Kidney epithelial cell (primary cell): Measurements from ENCODE around the gene LYPLA2. TPM values are rescaled to one million over a fixed set of nuclear protein-coding genes. Genes with fewer than 3 reads are reported as not detected.

Experiments
- DNase-seq: peaks from one replicate; pipeline ENCODE4 v3.0.0-alpha.2; 2010; ENCODE audit warnings: low read depth
- H3K27me3 ChIP-seq: 2 replicates; pipeline ENCODE4 v1.6.0; 2011; ENCODE audit warnings: low read length; ENCODE audit not compliant: control insufficient read depth, insufficient read depth
- H3K36me3 ChIP-seq: 2 replicates; pipeline ENCODE4 v1.5.1; 2011; ENCODE audit warnings: low read length; ENCODE audit not compliant: control insufficient read depth, insufficient read depth
- H3K4me3 ChIP-seq: 2 replicates; pipeline ENCODE4 v1.5.1; 2011; ENCODE audit warnings: low read depth, mild to moderate bottlenecking, control low read depth, low read length
- total RNA-seq: library from RNA; depleted of rRNA; stranded (reverse); fragments of >200 nt; gene quantifications from 2 replicates; pipeline ENCODE4 v1.2.3, GENCODE V29; 2015
- TF ChIP-seq, protein P1 (sequence below): IDR thresholded peaks from 2 replicates; pipeline ENCODE4 v1.5.1; 2011; ENCODE audit warnings: mild to moderate bottlenecking, moderate library complexity, low read length, control low read depth, inconsistent platforms; ENCODE audit not compliant: insufficient read depth, poor library complexity, severe bottlenecking

LYPLA2 gene
- total RNA-seq, 1 donor from 2014 or later, result 163 TPM

- DNase-seq, result no peak
- Histone ChIP-seq H3K4me3 (no peak overlapping the region), H3K36me3 (no peaks in the 10 kb centered on the region), H3K27me3 (no peaks in the 10 kb centered on the region)
- TF ChIP-seq, protein P1, sequence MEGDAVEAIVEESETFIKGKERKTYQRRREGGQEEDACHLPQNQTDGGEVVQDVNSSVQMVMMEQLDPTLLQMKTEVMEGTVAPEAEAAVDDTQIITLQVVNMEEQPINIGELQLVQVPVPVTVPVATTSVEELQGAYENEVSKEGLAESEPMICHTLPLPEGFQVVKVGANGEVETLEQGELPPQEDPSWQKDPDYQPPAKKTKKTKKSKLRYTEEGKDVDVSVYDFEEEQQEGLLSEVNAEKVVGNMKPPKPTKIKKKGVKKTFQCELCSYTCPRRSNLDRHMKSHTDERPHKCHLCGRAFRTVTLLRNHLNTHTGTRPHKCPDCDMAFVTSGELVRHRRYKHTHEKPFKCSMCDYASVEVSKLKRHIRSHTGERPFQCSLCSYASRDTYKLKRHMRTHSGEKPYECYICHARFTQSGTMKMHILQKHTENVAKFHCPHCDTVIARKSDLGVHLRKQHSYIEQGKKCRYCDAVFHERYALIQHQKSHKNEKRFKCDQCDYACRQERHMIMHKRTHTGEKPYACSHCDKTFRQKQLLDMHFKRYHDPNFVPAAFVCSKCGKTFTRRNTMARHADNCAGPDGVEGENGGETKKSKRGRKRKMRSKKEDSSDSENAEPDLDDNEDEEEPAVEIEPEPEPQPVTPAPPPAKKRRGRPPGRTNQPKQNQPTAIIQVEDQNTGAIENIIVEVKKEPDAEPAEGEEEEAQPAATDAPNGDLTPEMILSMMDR, result no peak
Observed at GRCh38 chr1:23807453-23807852, 16.5 kb downstream of the LYPLA2 start.

GRCh38 chr1:23809751-23810171 lies 18.8 kb downstream of the LYPLA2 start:
- no peak for DNase-seq
- TF ChIP-seq, protein P1, result peak; percentile 91
- Histone ChIP-seq H3K36me3 (no peaks in the 10 kb centered on the region), H3K4me3 (no peak overlapping the region), H3K27me3 (no peaks in the 10 kb centered on the region)

GRCh38 chr1:23810818-23811540 lies 20.0 kb downstream of the LYPLA2 start:
- Histone ChIP-seq H3K36me3 (no peaks in the 10 kb centered on the region), H3K27me3 (no peaks in the 10 kb centered on the region), H3K4me3 (no peak overlapping the region)
- TF ChIP-seq, protein P1, result peak; percentile 69
- no peak for DNase-seq

DNA sequence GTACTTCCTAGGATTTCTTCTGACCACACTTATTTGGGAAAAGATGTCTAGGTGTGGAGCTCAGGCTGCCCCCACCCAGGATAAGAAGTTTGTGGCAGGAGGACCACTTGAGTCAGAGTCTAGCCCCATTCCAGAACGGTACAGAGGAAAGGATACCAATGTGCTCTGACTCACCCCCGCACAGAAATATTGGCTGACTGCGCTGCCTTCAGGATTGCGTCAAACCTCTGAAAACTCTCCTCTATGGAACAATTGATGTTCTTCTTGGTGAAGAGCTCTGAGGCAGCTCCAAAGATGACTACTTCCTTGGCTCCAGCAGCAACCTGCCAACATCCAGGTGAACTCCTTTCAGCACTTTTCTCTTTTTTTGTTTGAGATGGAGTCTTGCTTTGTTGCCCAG lies 23.1 kb downstream of the LYPLA2 start:
- no peaks in the 10 kb centered on the region for H3K27me3 ChIP-seq
- peaks cover 1% of the 10 kb centered on the region for H3K36me3 ChIP-seq
- TF ChIP-seq, protein P1, result no peak
- H3K4me3 ChIP-seq, result no peak overlapping the region
- DNase-seq, result no peak

GRCh38 chr1:23816361-23816760 lies 25.4 kb downstream of the LYPLA2 start:
- Histone ChIP-seq H3K27me3 (no peaks in the 10 kb centered on the region), H3K36me3 (peaks cover 1% of the 10 kb centered on the region), H3K4me3 (no peak overlapping the region)
- DNase-seq, result no peak
- TF ChIP-seq, protein P1, result no peak

- TF ChIP-seq, protein P1, result no peak
- no peak for DNase-seq
- Histone ChIP-seq H3K36me3 (peaks cover 1% of the 10 kb centered on the region), H3K27me3 (no peaks in the 10 kb centered on the region), H3K4me3 (no peak overlapping the region)
Observed at GRCh38 chr1:23816906-23817305, 26.0 kb downstream of the LYPLA2 start.
